GM12872 (cell line): Measurements from ENCODE around the gene PPFIA2.

Experiments
- CTCF ChIP-seq: IDR thresholded peaks from 3 replicates; pipeline ENCODE4 v1.5.1; 2011; ENCODE audit warnings: low read depth, mild to moderate bottlenecking, low read length, moderate library complexity; ENCODE audit not compliant: insufficient read depth

The PPFIA2 gene

GRCh38 chr12:81542065-81543010 lies 216.8 kb downstream of the PPFIA2 start:
- no peak for TF ChIP-seq CTCF

GRCh38 chr12:81541121-81541520 lies 218.0 kb downstream of the PPFIA2 start:
- TF ChIP-seq CTCF, result no peak

- no peak for TF ChIP-seq CTCF
Observed at GRCh38 chr12:81539279-81539678, 219.9 kb downstream of the PPFIA2 start.

- no peak for TF ChIP-seq CTCF
Observed at GRCh38 chr12:81533054-81533453, 226.1 kb downstream of the PPFIA2 start.

- no peak for TF ChIP-seq CTCF
Observed at GRCh38 chr12:81530352-81530751, 228.8 kb downstream of the PPFIA2 start.

- no peak for TF ChIP-seq CTCF
Observed at GRCh38 chr12:81520064-81520945, 238.8 kb downstream of the PPFIA2 start.

GRCh38 chr12:81518638-81519037 lies 240.5 kb downstream of the PPFIA2 start:
- TF ChIP-seq CTCF, result no peak
